SHP77 (cell line): ENCODE data around the gene OBSCN.

Experiments
- DNase-seq, 2 experiments: peaks; one replicate each; lab custom pipeline; 2025; lab: John Stamatoyannopoulos, UW

OBSCN gene

GRCh38 chr1:228279011-228279721 is 71.3 kb downstream of the OBSCN start:
- no peak for DNase-seq

- DNase-seq, result no peak
These were observed 71.9 kb downstream of the OBSCN start for GRCh38 chr1:228279722-228280105.

GRCh38 chr1:228280106-228280901 is 72.5 kb downstream of the OBSCN start:
- DNase-seq, result no peak

- no peak for DNase-seq
These were observed 73.2 kb downstream of the OBSCN start for GRCh38 chr1:228280961-228281591.

GRCh38 chr1:228281631-228282328 is 73.9 kb downstream of the OBSCN start:
- no peak for DNase-seq

- DNase-seq, result no peak
These were observed 74.6 kb downstream of the OBSCN start for GRCh38 chr1:228282329-228283042.

- DNase-seq, result no peak
These were observed 75.2 kb downstream of the OBSCN start for GRCh38 chr1:228283043-228283371.

- DNase-seq, result no peak
These were observed 75.8 kb downstream of the OBSCN start for GRCh38 chr1:228283476-228284147.

GRCh38 chr1:228284148-228284495 is 76.3 kb downstream of the OBSCN start:
- no peak for DNase-seq

GRCh38 chr1:228284521-228284920 is 76.7 kb downstream of the OBSCN start:
- no peak for DNase-seq

- DNase-seq, result no peak
These were observed 78.0 kb downstream of the OBSCN start for GRCh38 chr1:228285661-228286504.

GRCh38 chr1:228286505-228287417 is 78.9 kb downstream of the OBSCN start:
- DNase-seq, result no peak

GRCh38 chr1:228287541-228288425 is 79.9 kb downstream of the OBSCN start:
- no peak for DNase-seq

- DNase-seq, result no peak
These were observed 80.8 kb downstream of the OBSCN start for GRCh38 chr1:228288536-228289238.

GRCh38 chr1:228289239-228289849 is 81.5 kb downstream of the OBSCN start:
- no peak for DNase-seq

GRCh38 chr1:228289996-228290881 is 82.4 kb downstream of the OBSCN start:
- DNase-seq, result no peak
